Effector memory CD8-positive, alpha-beta T cell (primary cell): ENCODE data around the gene MYO15A.

Experiments used
- ATAC-seq: fragments of 150-1000 bp; cut with Tn5 transposase; replicated peaks from 2 replicates; pipeline ENCODE4 v1.10.0; 2021; ENCODE audit warnings: mild to moderate bottlenecking, moderate library complexity
- DNase-seq, 3 experiments: peaks; one replicate each; pipeline ENCODE4 v3.0.0; 2021
- H3K27ac Mint-ChIP-seq, 2 donors: one replicate each; pipeline ENCODE4 v1.8.0; 2022; ENCODE audit warnings: mild to moderate bottlenecking in 2 of 2, mixed read lengths in 2 of 2, moderate library complexity in 2 of 2
- H3K27me3 Mint-ChIP-seq, 2 donors: one replicate each; pipeline ENCODE4 v1.8.0; 2022; ENCODE audit warnings: mixed read lengths in 2 of 2
- H3K36me3 Mint-ChIP-seq: one replicate; pipeline ENCODE4 v1.8.0; 2022; ENCODE audit warnings: mild to moderate bottlenecking, moderate library complexity, mixed read lengths; ENCODE audit not compliant: insufficient read depth
- H3K4me1 Mint-ChIP-seq, 2 donors: one replicate each; pipeline ENCODE4 v1.8.0; 2022; ENCODE audit warnings: low read depth in 2 of 2, mixed read lengths in 2 of 2
- H3K4me3 Mint-ChIP-seq, 2 donors: one replicate each; pipeline ENCODE4 v1.8.0; 2022; ENCODE audit warnings: mild to moderate bottlenecking in 2 of 2, mixed read lengths in 2 of 2, moderate library complexity in 2 of 2
- H3K9me3 Mint-ChIP-seq, 2 donors: one replicate each; pipeline ENCODE4 v1.8.0; 2022; ENCODE audit warnings: mixed read lengths in 2 of 2

MYO15A gene

GRCh38 chr17:18218756-18219415, 110.3 kb downstream of the MYO15A start:
- DNase-seq: no peak
- H3K4me1 Mint-ChIP-seq: no peaks in the 10 kb centered on the region
- peaks cover 10% of the 10 kb centered on the region for H3K36me3 Mint-ChIP-seq
- no peaks in the 10 kb centered on the region for H3K27me3 Mint-ChIP-seq
- H3K4me3 Mint-ChIP-seq: no peak overlapping the region
- no peak overlapping the region for H3K27ac Mint-ChIP-seq
- no peaks in the 10 kb centered on the region for H3K9me3 Mint-ChIP-seq
- no peak for ATAC-seq

- Mint-ChIP-seq H3K36me3 (peaks cover 5% of the 10 kb centered on the region), H3K27me3 (no peaks in the 10 kb centered on the region), H3K4me1 (peaks cover 30 to 34% of the 10 kb centered on the region in 2 donors), H3K27ac (no peak overlapping the region), H3K9me3 (no peaks in the 10 kb centered on the region), H3K4me3 (no peak overlapping the region)
- DNase-seq (no peak), ATAC-seq (no peak)
Measured at GRCh38 chr17:18224053-18224386, 115.5 kb downstream of the MYO15A start.

- Mint-ChIP-seq H3K27me3 (no peaks in the 10 kb centered on the region), H3K36me3 (peaks cover 9% of the 10 kb centered on the region), H3K27ac (peak overlapping the region in 1 of 2 donors; percentile 51), H3K4me1 (peaks cover 30 to 35% of the 10 kb centered on the region in 2 donors), H3K9me3 (no peaks in the 10 kb centered on the region), H3K4me3 (peak overlapping the region; percentile 60 to 97)
- DNase-seq (no peak), ATAC-seq (no peak)
Measured at GRCh38 chr17:18224387-18225120, 116.0 kb downstream of the MYO15A start.

- peak within 1 kb of the TSS; percentile 88 to 97 for H3K4me3 Mint-ChIP-seq
Measured at GRCh38 chr17:18225121-18225641, 116.6 kb downstream of the MYO15A start, which contains the start of gene LLGL1. Gene LLGL1 (plus strand): TSS chr17:18225635. CDS start chr17:18225683, 48 bp downstream.

GRCh38 chr17:18225642-18226283, 117.2 kb downstream of the MYO15A start:
- H3K27me3 Mint-ChIP-seq: no peaks in the 10 kb centered on the region
- no peak for DNase-seq

More at GRCh38 chr17:18225121-18225641, 116.6 kb downstream of the MYO15A start, which contains the start of gene LLGL1:
- H3K4me1 Mint-ChIP-seq: peaks cover 30 to 35% of the 10 kb centered on the region in 2 donors
- H3K9me3 Mint-ChIP-seq: no peaks in the 10 kb centered on the region
- DNase-seq: peak; percentile 93 to 95 (median 95)
- no peaks in the 10 kb centered on the region for H3K27me3 Mint-ChIP-seq
- peak within 1 kb of the TSS; percentile 59 to 87 for H3K27ac Mint-ChIP-seq
- peak; percentile 98 for ATAC-seq
- peaks cover 9% of the 10 kb centered on the region for H3K36me3 Mint-ChIP-seq

GRCh38 chr17:18226284-18226945, 117.9 kb downstream of the MYO15A start:
- DNase-seq: no peak
- no peaks in the 10 kb centered on the region for H3K9me3 Mint-ChIP-seq
- H3K27ac Mint-ChIP-seq: peak overlapping the region; percentile 59 to 87
- peaks cover 9% of the 10 kb centered on the region for H3K36me3 Mint-ChIP-seq
- no peaks in the 10 kb centered on the region for H3K27me3 Mint-ChIP-seq
- H3K4me3 Mint-ChIP-seq: peak overlapping the region; percentile 88 to 97
- no peak for ATAC-seq
- peaks cover 30 to 35% of the 10 kb centered on the region in 2 donors for H3K4me1 Mint-ChIP-seq

More at GRCh38 chr17:18225642-18226283, 117.2 kb downstream of the MYO15A start:
- ATAC-seq: no peak
- H3K27ac Mint-ChIP-seq: peak overlapping the region; percentile 59 to 87
- peaks cover 30 to 35% of the 10 kb centered on the region in 2 donors for H3K4me1 Mint-ChIP-seq
- H3K4me3 Mint-ChIP-seq: peak overlapping the region; percentile 88 to 97
- H3K36me3 Mint-ChIP-seq: peaks cover 9% of the 10 kb centered on the region
- no peaks in the 10 kb centered on the region for H3K9me3 Mint-ChIP-seq

- Mint-ChIP-seq H3K9me3 (no peaks in the 10 kb centered on the region), H3K27me3 (no peaks in the 10 kb centered on the region), H3K36me3 (peaks cover 7% of the 10 kb centered on the region), H3K4me3 (no peak overlapping the region), H3K27ac (peak overlapping the region in 1 of 2 donors; percentile 62), H3K4me1 (peaks cover 30 to 35% of the 10 kb centered on the region in 2 donors)
- ATAC-seq: no peak
- no peak for DNase-seq
Measured at GRCh38 chr17:18227635-18228034, 119.1 kb downstream of the MYO15A start.

- no peaks in the 10 kb centered on the region for H3K27me3 Mint-ChIP-seq
- H3K27ac Mint-ChIP-seq: no peak overlapping the region
- H3K36me3 Mint-ChIP-seq: peaks cover 7% of the 10 kb centered on the region
- no peak for ATAC-seq
- H3K9me3 Mint-ChIP-seq: no peaks in the 10 kb centered on the region
- H3K4me3 Mint-ChIP-seq: no peak overlapping the region
- H3K4me1 Mint-ChIP-seq: peaks cover 30 to 35% of the 10 kb centered on the region in 2 donors
- no peak for DNase-seq
Measured at GRCh38 chr17:18228176-18228682, 119.7 kb downstream of the MYO15A start.

GRCh38 chr17:18229254-18229653, 120.7 kb downstream of the MYO15A start:
- ATAC-seq: no peak
- Mint-ChIP-seq H3K27me3 (no peaks in the 10 kb centered on the region), H3K9me3 (no peaks in the 10 kb centered on the region), H3K4me1 (peaks cover 30 to 35% of the 10 kb centered on the region in 2 donors), H3K4me3 (no peak overlapping the region), H3K36me3 (peaks cover 7% of the 10 kb centered on the region), H3K27ac (no peak overlapping the region)
- DNase-seq: no peak
